Measurements from ENCODE around the gene KCNJ9.
A peak's percentile ranks its signal among the peaks of the same experiment; 100 is the strongest.

KCNJ9 gene

DNA sequence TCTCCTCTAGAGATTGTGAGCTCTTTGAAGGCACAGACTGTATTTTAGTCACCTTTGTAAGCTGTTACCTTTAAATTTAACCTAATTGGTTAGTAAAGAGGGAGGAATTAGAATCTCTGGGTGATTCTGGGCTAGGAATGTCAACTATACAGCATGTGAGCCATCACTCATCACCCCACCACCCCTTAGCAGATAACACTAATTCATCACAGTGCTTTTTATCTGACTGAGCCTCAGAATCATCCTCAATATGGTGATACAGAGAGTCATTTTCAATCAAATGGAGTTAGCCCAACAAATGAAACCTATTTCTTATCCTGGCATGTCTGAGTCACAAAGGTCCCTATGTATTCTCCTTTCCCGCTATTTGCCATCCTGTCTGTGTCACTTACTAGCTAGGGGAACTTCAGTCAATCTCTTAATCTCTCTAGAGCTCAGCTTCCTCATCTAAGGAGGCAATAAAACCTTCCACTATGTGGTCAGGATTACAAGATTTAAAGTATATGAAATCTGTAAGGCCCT is 24.6 kb upstream of the KCNJ9 start:
- TF ChIP-seq, protein P1, sequence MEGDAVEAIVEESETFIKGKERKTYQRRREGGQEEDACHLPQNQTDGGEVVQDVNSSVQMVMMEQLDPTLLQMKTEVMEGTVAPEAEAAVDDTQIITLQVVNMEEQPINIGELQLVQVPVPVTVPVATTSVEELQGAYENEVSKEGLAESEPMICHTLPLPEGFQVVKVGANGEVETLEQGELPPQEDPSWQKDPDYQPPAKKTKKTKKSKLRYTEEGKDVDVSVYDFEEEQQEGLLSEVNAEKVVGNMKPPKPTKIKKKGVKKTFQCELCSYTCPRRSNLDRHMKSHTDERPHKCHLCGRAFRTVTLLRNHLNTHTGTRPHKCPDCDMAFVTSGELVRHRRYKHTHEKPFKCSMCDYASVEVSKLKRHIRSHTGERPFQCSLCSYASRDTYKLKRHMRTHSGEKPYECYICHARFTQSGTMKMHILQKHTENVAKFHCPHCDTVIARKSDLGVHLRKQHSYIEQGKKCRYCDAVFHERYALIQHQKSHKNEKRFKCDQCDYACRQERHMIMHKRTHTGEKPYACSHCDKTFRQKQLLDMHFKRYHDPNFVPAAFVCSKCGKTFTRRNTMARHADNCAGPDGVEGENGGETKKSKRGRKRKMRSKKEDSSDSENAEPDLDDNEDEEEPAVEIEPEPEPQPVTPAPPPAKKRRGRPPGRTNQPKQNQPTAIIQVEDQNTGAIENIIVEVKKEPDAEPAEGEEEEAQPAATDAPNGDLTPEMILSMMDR (conservative IDR thresholded peaks at IDR 0.05; ENCODE audit: low read depth, low read length): no peak
- no peak for DNase-seq (ENCODE audit: low read depth)
- no peak overlapping the region for H3K4me3 ChIP-seq (ENCODE audit: low read depth, low read length)

DNA sequence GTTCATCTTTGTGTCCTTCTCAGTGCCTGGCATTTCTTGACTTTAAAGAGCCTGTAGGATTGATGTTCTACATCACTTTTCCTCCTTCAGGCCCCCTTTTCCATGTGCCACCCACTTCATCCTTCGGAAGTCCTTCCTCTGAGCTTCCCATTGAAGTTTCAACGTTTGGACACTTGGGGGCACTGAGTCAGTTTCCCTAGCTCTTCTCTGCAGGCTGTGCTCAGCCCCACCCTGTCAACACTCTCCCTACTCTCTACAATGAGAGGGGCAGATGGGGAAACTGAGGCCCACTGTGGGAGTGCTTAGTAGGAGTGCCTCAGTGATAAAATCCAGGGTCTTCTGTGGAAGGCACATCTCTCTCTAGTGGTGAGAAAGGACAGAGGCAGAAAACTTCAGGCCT is 23.3 kb upstream of the KCNJ9 start:
- peak; percentile 48 for DNase-seq (ENCODE audit: low read depth)
- H3K4me3 ChIP-seq (ENCODE audit: low read depth, low read length): no peak overlapping the region

DNA sequence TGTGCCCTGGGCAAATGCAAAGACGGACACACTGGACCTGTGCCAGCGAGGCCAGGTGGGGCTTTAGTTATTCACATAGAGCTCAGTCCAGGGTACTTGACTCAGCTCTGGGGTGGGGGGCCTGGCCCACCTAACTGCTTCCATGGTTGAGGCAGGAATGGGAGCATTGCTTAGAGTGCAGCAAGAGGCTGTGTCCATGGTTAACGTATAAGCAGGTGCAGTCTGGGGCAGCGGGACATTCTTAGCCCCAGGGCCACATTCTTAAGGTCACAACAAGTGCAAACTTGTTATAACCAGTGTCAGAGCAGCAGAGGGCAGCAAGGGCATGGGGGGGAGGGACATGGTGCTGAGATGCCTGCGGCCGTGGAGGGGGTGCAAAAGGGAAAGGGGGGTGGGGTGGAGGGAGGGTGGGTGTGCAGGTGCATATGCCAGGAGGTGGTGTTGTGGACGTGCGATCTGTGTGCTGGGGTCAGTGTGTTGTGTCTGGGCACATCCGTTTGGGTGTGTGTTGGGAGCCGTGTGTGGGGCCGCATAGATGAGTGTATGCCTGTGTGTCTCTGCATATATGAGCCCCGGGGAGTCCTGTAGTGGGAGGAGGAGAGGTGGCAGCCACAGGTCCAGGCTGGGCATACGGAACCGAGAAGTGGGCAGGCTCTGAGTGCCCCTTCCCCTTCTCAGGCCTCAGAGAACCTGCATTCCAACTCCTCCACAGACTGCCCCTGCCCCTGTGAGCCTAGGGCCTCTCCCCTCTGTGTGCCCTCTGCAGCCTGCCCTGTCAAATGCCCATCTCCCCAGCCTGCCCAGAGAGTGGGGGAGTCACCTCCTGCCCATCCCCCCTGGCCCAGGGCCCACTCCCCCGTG is 19.7 kb upstream of the KCNJ9 start:
- no peak for DNase-seq (ENCODE audit: low read depth)
- no peak overlapping the region for H3K4me3 ChIP-seq (ENCODE audit: low read depth, low read length)
- TF ChIP-seq, protein P1 (conservative IDR thresholded peaks at IDR 0.05; ENCODE audit: low read depth, low read length): no peak

More for the DNA sequence above, 23.3 kb upstream of the KCNJ9 start:
- TF ChIP-seq, protein P1 (conservative IDR thresholded peaks at IDR 0.05; ENCODE audit: low read depth, low read length): peak; percentile 61

DNA sequence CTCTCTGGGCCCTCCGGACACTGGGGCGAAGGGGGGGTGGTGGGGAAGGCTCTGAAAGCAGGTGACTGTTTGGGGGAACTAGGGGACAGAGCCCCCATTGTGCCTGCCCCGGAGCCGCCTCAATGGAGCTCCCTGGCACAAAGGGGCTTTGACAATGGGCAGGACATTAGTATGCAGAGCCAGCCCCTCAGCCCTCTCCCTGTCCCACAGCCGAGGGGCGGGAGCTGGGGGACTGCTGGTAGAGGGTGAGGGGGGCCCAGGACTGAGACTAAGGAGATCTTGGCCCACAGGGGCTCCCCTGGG is 19.2 kb upstream of the KCNJ9 start:
- TF ChIP-seq, protein P1 (conservative IDR thresholded peaks at IDR 0.05; ENCODE audit: low read depth, low read length): no peak
- no peak for DNase-seq (ENCODE audit: low read depth)
- H3K4me3 ChIP-seq (ENCODE audit: low read depth, low read length): no peak overlapping the region

DNA sequence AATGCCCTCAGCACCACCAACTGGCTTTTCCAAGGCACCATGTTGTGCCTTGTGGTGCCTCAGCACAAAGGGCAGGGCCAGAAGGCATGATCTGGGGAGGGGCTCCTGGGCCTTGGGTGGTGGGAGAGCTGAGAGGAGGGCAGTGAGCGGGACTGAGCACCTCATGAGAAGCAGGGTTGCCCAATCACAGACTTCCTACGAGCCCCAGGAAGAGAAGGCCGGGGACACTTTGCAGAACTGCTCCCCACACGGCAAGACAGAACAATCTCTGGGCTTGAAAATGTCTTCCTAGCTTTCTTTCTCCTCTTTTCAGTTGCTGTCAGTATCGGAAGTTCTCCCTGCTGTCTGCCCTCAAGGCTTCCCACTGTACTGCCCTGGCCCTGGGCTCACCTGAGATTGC is 18.2 kb upstream of the KCNJ9 start:
- no peak overlapping the region for H3K4me3 ChIP-seq (ENCODE audit: low read depth, low read length)
- TF ChIP-seq, protein P1 (conservative IDR thresholded peaks at IDR 0.05; ENCODE audit: low read depth, low read length): no peak
- no peak for DNase-seq (ENCODE audit: low read depth)

DNA sequence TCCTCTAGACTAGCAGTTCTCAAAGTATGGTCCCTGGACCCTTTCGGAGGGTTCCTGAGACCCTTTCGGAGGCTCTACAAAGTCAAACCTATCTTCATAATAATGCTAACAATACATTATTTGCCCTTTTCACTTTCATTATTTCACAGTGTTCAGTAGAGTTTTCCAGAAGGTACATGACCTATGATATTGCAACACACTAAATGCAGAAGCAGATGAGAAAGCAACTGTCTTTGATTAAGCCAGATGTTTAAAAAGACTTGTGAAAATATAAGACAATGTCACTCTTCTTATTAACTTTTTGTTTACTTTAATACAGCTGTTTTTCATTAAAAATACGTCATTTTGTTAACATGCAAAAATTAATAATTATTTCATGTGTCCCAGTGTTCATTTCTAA is 17.2 kb upstream of the KCNJ9 start:
- no peak overlapping the region for H3K4me3 ChIP-seq (ENCODE audit: low read depth, low read length)
- TF ChIP-seq, protein P1 (conservative IDR thresholded peaks at IDR 0.05; ENCODE audit: low read depth, low read length): no peak
- DNase-seq (ENCODE audit: low read depth): no peak

DNA sequence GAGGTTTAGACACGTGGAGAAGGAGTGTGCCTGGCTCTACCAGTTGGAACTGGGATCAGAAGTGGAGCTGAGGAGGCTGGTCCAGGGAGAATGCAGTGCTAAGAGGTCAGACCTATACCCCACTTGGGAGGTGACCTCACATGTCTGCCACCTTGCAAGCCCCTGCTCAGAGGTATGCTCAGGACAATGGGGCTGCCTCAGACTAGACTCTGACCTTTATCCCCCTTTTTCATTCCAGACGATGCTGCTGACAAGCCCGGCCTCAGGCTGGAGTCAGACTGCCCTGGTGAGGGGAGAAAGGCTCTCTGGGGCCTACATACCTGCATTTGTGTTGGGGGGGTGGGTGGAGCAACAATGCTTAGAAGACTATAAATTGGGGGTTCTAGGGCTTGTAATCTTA is 16.6 kb upstream of the KCNJ9 start:
- DNase-seq (ENCODE audit: low read depth): no peak
- H3K4me3 ChIP-seq (ENCODE audit: low read depth, low read length): no peak overlapping the region
- TF ChIP-seq, protein P1 (conservative IDR thresholded peaks at IDR 0.05; ENCODE audit: low read depth, low read length): no peak
